Fibroblast of mammary gland (primary cell): ENCODE data around the gene ZNF280C.
A peak's percentile ranks its signal among the peaks of the same experiment; 100 is the strongest.

ENCODE experiments used
- DNase-seq: peaks from one replicate; pipeline ENCODE4 v3.0.0-alpha.2; 2010; ENCODE audit warnings: low read depth
- H3K4me3 ChIP-seq: 2 replicates; pipeline ENCODE4 v1.5.1; 2011; ENCODE audit warnings: low read depth, mild to moderate bottlenecking, low read length, moderate library complexity; ENCODE audit not compliant: control insufficient read depth
- TF ChIP-seq, protein P1 (sequence below): conservative IDR thresholded peaks from 2 replicates; pipeline ENCODE4 v1.5.1; 2011; ENCODE audit warnings: low read depth, low read length, inconsistent platforms; ENCODE audit not compliant: control insufficient read depth, insufficient read depth

ZNF280C gene

DNA sequence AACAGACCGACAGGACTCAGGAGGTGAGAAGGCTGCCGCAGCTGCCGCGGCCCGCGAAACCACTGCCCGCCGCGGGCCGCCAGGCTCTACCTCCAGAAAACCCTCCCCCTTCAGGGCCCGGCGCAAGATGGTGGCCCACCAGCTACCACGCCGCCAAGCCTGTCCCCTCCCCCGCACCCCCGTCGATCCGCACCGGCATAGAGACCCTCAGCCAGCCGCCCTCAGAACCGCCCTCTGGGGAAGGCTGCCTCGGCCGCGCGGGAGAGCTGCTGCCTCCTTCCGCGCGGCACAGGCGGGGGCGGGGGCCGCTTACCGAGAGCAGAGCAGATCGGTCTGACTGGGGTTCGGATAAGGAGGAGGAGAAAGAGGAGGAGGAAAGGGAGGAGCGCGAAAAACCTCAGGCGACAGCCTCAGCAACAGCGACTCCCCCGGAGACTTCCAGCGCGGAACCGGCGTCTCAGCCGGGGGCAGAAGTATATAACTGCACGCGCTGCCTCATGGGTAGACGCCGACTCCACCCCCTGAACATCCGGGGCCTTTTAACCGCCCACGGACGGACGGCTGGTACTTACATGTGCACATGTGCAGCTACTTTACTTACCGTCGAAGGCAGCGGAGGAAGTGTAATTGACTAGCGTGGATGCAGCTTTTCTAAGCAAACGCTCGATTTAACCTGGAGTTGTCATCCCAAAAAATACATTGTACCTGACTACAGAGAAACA is at the start of gene ZNF280C:
Gene ZNF280C, minus strand, starts transcription at position 451 of the 722 bp plus-strand sequence. CDS start 8,450 bp downstream, outside the sequence.
- H3K4me3 ChIP-seq, result peak within 1 kb of the TSS; percentile 74
- TF ChIP-seq, protein P1, sequence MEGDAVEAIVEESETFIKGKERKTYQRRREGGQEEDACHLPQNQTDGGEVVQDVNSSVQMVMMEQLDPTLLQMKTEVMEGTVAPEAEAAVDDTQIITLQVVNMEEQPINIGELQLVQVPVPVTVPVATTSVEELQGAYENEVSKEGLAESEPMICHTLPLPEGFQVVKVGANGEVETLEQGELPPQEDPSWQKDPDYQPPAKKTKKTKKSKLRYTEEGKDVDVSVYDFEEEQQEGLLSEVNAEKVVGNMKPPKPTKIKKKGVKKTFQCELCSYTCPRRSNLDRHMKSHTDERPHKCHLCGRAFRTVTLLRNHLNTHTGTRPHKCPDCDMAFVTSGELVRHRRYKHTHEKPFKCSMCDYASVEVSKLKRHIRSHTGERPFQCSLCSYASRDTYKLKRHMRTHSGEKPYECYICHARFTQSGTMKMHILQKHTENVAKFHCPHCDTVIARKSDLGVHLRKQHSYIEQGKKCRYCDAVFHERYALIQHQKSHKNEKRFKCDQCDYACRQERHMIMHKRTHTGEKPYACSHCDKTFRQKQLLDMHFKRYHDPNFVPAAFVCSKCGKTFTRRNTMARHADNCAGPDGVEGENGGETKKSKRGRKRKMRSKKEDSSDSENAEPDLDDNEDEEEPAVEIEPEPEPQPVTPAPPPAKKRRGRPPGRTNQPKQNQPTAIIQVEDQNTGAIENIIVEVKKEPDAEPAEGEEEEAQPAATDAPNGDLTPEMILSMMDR, result peak; percentile 17
- DNase-seq, result peak; percentile 93

- no peak for DNase-seq
- TF ChIP-seq, protein P1, result no peak
- no peak overlapping the region for H3K4me3 ChIP-seq
Measured at GRCh38 chrX:130304587-130305368, 36.1 kb upstream of the ZNF280C start.

DNA sequence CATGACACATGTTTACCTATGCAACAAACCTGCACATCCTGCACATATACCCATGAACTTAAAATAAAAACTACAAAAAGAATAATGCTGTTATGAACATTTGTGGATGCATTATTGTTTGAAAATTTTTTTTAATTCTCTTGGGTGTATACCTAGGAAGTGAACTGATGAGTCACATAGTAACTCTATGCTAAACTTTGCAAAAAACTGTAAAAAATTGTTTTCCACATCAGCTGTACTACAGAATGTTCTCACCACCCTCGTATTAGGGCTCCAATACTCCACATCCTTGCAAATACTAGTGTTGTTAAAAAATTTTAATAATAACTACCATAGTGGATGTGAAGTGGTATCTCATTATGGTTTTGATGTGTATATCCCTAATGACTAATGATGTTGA is 33.3 kb upstream of the ZNF280C start:
- no peak for DNase-seq
- TF ChIP-seq, protein P1, result no peak
- H3K4me3 ChIP-seq, result no peak overlapping the region

DNA sequence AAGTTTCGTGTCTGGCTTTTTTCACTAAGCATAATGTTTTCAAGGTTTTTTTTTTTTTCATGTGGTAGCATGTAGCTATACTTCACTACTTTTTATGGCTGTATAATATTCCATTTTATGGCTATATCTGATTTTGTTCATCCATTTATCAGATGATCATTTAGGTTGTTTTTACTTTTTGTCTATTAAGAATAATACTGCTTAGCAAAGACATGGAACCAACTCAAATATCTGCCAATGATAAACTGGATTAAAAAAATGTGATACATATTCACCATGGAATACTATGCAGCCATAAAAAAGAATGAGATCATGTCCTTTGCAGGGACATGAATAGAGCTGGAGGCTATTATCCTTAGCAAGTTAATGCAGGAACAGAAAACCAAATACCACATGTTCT is 32.7 kb upstream of the ZNF280C start:
- no peak overlapping the region for H3K4me3 ChIP-seq
- TF ChIP-seq, protein P1, result no peak
- no peak for DNase-seq

GRCh38 chrX:130300010-130300282 is 31.2 kb upstream of the ZNF280C start:
- no peak overlapping the region for H3K4me3 ChIP-seq
- TF ChIP-seq, protein P1, result no peak
- DNase-seq, result no peak

DNA sequence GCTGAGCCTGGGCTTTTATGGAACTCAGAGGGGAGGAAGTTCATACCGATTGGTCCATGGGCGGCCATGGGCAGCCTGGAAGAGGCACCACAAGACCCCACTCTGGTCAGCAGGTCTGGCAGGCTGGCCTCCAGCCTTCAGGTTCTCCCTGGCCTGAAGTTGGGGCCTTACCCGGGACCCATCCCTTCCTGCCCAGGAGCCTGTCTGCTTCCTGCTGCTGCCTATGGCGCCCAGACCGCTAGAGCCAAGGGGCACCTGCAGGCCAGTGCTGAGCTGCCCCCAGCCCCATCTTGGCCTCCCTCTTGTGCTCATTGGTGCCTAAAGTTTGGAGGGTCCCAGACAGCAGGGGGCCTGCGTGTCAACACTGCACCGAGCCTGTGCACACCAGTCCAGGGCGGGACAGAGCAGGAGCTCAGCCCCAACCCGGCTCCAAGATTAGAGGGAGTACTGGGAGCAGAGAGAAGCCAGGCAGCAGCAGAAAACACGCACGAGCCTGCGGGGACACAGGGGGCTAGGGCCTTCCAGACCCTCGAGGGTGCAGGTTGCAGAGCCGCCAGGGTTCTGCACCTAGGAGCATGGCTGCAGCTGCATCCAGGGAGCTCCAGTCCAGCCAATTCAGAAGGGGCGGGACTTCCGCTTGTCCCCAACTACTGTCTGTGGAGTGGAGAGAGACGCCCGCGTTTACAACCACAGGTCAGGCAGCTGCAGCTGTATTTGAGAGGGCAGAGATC is 30.7 kb upstream of the ZNF280C start:
- TF ChIP-seq, protein P1, result no peak
- no peak for DNase-seq
- H3K4me3 ChIP-seq, result no peak overlapping the region
